RWPE2 (cell line): ENCODE data around the gene LRP2.

Experiments used
- ATAC-seq: fragments of 200-7000 bp; cut with Tn5 transposase; 3 replicates; pipeline ENCODE4 v1.9.1; 2021; ENCODE audit warnings: low read depth
- DNase-seq: peaks from one replicate; pipeline ENCODE4 v3.0.0-alpha.2; 2020; ENCODE audit warnings: low spot score
- H3K27ac ChIP-seq: fragments of 450-650 bp; 2 replicates; pipeline ENCODE4 v1.5.1; 2017; ENCODE audit warnings: mild to moderate bottlenecking; ENCODE audit not compliant: poor library complexity, severe bottlenecking
- H3K27me3 ChIP-seq: fragments of 250-450 bp; sonication (Bioruptor Pico); 2 replicates; pipeline ENCODE4 v1.5.1; 2021; ENCODE audit warnings: mild to moderate bottlenecking, moderate library complexity; ENCODE audit not compliant: insufficient read depth, poor library complexity, severe bottlenecking
- H3K36me3 ChIP-seq: fragments of 250-450 bp; sonication (Bioruptor Pico); 2 replicates; pipeline ENCODE4 v1.5.1; 2020; ENCODE audit warnings: low read depth, mild to moderate bottlenecking, moderate library complexity
- H3K4me1 ChIP-seq: fragments of 250-450 bp; sonication (Bioruptor Pico); 2 replicates; pipeline ENCODE4 v1.5.1; 2021; ENCODE audit warnings: mild to moderate bottlenecking, moderate library complexity; ENCODE audit not compliant: insufficient read depth, poor library complexity, severe bottlenecking
- H3K4me3 ChIP-seq: fragments of 250-450 bp; sonication (Bioruptor Pico); 2 replicates; pipeline ENCODE4 v1.5.1; 2021; ENCODE audit warnings: mild to moderate bottlenecking, moderate library complexity; ENCODE audit not compliant: severe bottlenecking
- H3K9me3 ChIP-seq: fragments of 250-450 bp; sonication (Bioruptor Pico); 2 replicates; pipeline ENCODE4 v1.5.1; 2021; ENCODE audit warnings: mild to moderate bottlenecking, moderate library complexity; ENCODE audit not compliant: severe bottlenecking
- TF ChIP-seq, protein P1 (sequence below): fragments of 450-650 bp; IDR thresholded peaks from one replicate; pipeline ENCODE4 v1.5.1; 2017; ENCODE audit warnings: mild to moderate bottlenecking, moderate library complexity; ENCODE audit not compliant: poor library complexity, severe bottlenecking

The LRP2 gene

DNA sequence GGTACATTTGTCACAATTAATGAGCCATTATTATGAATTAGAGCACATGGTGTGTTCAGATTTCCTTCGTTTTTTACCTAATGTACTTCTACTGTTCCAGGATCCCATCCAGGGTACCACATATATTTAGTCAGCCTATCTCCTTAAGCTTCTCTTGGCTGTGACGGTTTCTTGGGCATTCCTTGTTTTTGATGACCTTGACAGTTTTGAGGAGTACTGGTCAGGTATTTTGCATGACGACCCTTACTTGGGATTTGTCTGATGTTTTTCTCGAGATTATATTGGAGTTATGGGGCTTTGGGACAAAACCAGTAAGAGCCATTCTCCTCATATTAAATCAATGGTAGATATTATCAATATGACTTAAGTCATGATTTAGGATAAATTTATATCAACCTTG lies 10.2 kb upstream of the LRP2 start:
- DNase-seq (no peak), ATAC-seq (no peak)
- TF ChIP-seq, protein P1, sequence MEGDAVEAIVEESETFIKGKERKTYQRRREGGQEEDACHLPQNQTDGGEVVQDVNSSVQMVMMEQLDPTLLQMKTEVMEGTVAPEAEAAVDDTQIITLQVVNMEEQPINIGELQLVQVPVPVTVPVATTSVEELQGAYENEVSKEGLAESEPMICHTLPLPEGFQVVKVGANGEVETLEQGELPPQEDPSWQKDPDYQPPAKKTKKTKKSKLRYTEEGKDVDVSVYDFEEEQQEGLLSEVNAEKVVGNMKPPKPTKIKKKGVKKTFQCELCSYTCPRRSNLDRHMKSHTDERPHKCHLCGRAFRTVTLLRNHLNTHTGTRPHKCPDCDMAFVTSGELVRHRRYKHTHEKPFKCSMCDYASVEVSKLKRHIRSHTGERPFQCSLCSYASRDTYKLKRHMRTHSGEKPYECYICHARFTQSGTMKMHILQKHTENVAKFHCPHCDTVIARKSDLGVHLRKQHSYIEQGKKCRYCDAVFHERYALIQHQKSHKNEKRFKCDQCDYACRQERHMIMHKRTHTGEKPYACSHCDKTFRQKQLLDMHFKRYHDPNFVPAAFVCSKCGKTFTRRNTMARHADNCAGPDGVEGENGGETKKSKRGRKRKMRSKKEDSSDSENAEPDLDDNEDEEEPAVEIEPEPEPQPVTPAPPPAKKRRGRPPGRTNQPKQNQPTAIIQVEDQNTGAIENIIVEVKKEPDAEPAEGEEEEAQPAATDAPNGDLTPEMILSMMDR = no peak
- Histone ChIP-seq H3K4me1 (no peaks in the 10 kb centered on the region), H3K36me3 (no peaks in the 10 kb centered on the region), H3K4me3 (no peak overlapping the region), H3K9me3 (no peaks in the 10 kb centered on the region), H3K27ac (no peak overlapping the region), H3K27me3 (peaks cover 28% of the 10 kb centered on the region)

DNA sequence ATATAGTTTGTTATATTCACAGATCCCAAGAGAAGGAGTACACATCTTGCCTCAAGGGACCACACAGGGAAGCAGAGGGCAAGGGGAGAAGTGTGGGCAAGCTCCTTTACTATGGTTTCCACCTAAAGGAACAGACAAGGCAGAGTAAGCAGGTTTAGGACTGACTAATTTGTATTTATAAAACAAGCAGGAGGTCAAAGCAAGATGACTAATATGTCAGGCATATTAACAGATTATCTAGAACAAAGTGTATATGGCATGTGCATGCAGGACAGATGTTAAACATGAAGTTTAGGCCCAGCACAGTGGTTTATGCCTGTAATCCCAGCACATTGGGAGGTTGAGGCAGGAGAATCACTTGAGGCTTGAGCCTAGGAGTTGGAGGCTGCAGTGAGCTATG lies 3.7 kb upstream of the LRP2 start:
- Histone ChIP-seq H3K27ac (no peak overlapping the region), H3K27me3 (peaks cover 49% of the 10 kb centered on the region), H3K36me3 (no peaks in the 10 kb centered on the region), H3K4me3 (no peak overlapping the region), H3K4me1 (no peaks in the 10 kb centered on the region), H3K9me3 (no peaks in the 10 kb centered on the region)
- ATAC-seq = peak; percentile 28; the same call in 1 of the 3 replicates
- TF ChIP-seq, protein P1 = no peak
- DNase-seq = no peak

DNA sequence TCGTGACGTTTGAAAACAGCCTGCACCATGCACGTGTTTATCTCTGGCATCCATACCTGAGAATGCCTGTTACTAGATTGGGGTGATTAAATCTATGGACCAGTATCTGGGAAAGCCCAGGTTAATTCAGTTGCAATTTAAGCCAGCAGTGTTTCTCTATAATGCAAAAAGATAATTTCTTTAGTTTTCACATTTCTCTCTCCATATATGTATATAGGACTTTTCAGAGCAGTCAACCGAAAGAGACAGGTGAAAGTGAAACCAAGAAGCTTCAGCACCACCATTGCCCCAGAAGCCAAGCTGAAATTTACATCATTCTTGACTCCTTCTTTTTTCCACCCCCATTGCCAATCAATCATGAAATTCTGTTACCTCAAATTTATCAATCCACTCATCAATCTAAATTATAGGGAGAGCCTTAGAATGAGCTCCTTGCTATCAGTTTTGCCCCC lies 2.7 kb upstream of the LRP2 start:
- ATAC-seq = no peak

DNA sequence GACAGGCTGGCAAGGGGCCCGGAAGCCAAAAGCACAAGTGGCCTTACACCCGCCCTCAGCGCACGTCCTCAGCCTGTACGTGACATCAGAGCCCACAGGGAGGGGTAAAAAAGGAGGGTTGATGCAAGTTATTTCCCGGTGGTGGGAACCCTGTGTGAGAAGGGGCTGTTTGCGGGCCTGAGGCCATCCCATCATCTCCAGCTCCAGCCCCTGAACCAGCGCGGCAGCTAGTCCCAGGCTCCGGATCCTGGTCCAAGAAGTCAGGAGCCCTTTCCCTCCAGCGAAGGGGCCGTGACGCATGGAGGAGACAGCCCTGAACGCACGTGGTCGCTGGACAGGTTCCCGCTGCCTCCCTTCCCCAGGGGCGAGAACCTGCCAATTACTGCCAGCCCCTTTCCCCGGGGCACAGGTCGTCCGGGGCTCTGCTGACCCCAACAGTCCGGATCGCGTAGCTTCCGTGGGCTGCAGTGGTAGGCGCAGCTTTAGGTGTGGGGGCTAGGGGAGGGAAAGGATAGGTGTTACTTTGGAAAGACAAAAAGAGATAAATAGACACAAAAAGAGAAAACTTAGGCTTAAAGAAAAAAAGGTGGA lies 1.3 kb upstream of the LRP2 start:
- Histone ChIP-seq H3K36me3 (no peaks in the 10 kb centered on the region), H3K27ac (no peak overlapping the region), H3K27me3 (peaks cover 68% of the 10 kb centered on the region), H3K9me3 (no peaks in the 10 kb centered on the region), H3K4me1 (no peaks in the 10 kb centered on the region), H3K4me3 (peak overlapping the region; percentile 20)
- ATAC-seq (peak; percentile 19; the same call in 1 of the 3 replicates), DNase-seq (no peak)
- TF ChIP-seq, protein P1 = no peak

More for the DNA sequence above, 2.7 kb upstream of the LRP2 start:
- peak overlapping the region; percentile 20 for H3K4me3 ChIP-seq
- no peaks in the 10 kb centered on the region for H3K9me3 ChIP-seq
- H3K27me3 ChIP-seq = peaks cover 59% of the 10 kb centered on the region
- H3K27ac ChIP-seq = no peak overlapping the region
- no peaks in the 10 kb centered on the region for H3K4me1 ChIP-seq
- DNase-seq = no peak
- TF ChIP-seq, protein P1 = no peak
- H3K36me3 ChIP-seq = no peaks in the 10 kb centered on the region

DNA sequence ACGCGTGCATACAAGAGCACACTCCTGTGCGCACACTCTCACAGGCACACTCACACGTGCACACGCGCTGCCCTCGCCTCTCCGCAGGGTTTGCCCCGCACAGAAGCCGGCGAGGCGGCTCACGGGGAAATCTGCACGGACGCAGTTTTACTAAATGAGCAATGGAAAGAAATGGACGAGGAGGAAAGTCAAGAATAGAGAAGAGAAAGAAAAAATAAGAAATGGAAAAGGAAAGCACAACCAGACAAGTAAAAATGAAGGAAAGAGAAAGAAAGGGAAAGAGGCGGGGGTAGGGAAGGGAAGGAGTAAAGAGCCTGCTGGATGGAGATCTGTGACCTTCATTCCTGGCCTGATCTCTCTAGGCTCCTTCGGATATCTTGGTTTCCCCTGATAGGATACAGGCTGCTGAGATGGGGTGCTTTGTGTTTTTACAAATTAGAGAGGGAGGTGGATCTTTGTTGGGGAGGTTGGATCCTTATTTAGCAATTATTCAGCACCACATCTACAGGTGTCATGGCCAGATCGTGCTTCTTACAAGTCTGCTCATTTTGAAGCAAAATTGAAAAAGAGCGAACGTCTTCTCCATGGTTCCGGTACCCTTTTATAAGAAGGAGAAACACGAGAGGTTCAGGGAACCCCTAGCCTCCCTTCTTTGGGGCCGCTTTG lies 693 bp upstream of the LRP2 start:
- no peaks in the 10 kb centered on the region for H3K4me1 ChIP-seq
- ATAC-seq (no peak), DNase-seq (no peak)
- H3K9me3 ChIP-seq = no peaks in the 10 kb centered on the region
- H3K27me3 ChIP-seq = peaks cover 68% of the 10 kb centered on the region
- TF ChIP-seq, protein P1 = no peak
- H3K27ac ChIP-seq = no peak overlapping the region
- H3K4me3 ChIP-seq = peak overlapping the region; percentile 1
- no peaks in the 10 kb centered on the region for H3K36me3 ChIP-seq
